HG03457 (cell line): ENCODE results near the gene ASB2.

Experiments
- ATAC-seq: cut with Tn5 transposase; IDR thresholded peaks from one replicate; pipeline ENCODE4 v1.9.1; 2021; ENCODE audit warnings: moderate number of reproducible peaks; ENCODE audit not compliant: unreplicated experiment

ASB2 gene, protein sequence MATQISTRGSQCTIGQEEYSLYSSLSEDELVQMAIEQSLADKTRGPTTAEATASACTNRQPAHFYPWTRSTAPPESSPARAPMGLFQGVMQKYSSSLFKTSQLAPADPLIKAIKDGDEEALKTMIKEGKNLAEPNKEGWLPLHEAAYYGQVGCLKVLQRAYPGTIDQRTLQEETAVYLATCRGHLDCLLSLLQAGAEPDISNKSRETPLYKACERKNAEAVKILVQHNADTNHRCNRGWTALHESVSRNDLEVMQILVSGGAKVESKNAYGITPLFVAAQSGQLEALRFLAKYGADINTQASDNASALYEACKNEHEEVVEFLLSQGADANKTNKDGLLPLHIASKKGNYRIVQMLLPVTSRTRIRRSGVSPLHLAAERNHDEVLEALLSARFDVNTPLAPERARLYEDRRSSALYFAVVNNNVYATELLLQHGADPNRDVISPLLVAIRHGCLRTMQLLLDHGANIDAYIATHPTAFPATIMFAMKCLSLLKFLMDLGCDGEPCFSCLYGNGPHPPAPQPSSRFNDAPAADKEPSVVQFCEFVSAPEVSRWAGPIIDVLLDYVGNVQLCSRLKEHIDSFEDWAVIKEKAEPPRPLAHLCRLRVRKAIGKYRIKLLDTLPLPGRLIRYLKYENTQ

DNA sequence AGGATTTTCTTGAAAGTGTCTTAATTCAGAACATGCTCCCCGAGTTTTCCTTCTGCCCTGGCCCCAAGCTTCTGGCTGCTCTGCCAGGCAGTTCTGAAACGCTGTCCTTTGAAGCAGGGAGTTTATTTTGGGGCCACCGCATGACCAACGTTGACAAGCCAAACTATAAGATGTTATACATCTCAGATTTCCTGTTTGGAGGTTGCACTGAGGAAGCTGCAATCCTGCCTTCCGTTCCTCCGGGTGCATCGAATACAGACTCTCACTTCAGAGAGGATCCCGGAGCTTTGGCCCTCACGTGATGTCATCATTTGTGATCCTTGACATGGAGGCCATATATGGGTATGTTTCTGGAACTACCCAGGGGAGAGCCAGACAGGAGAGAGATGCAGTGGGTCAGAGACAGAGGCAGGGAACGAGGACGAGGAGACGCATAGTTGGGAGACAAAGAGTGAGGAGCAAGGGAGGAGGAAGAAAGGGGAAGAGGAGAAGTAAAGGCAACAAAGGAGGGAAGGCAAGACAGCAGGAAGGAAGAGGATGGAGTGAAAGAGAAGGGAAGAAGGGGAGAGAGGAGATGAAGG, at the start of gene ASB2:
ASB2 (minus strand) TSS at position 94 of the 581 bp plus-strand sequence. CDS start 12,031 bp downstream, outside the sequence.
- no peak for ATAC-seq

DNA sequence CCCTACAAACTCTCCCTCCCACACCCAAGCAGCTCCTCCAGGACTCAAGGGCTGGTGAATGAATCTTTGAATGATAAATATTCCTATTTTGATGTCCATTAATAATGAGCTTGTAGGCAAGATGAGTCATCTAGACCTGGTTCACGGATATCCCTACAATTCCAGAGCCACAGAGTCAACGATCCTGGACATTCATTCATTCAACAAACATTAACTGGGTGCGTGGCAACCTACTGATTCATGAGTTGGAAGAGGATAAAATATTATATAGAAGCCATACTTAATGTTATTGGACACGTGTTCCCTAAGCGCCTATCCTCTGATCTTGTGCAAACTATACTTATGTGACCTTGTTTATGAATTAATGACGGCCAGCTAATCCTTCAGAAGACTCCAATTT, 49.4 kb upstream of the ASB2 start:
- no peak for ATAC-seq

DNA sequence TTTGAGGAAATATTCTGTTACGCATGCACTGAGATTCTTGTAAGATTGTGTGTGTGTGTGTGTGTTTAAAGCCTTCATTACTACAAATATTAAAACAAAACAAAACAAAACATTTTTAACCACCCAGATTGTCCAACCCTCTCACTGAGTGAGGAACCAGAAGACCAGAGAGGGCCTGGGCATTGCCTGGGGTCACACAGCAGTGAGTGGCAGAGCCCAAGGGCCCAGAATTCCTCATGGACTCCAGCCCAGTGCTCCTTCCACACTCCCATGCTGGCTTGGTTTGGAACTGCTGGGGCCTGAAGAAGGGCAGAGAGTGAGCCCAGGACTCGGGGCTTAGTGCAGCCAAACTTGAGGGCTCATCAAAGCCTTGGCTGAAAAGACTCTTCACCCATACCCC, 48.2 kb upstream of the ASB2 start:
- no peak for ATAC-seq

DNA sequence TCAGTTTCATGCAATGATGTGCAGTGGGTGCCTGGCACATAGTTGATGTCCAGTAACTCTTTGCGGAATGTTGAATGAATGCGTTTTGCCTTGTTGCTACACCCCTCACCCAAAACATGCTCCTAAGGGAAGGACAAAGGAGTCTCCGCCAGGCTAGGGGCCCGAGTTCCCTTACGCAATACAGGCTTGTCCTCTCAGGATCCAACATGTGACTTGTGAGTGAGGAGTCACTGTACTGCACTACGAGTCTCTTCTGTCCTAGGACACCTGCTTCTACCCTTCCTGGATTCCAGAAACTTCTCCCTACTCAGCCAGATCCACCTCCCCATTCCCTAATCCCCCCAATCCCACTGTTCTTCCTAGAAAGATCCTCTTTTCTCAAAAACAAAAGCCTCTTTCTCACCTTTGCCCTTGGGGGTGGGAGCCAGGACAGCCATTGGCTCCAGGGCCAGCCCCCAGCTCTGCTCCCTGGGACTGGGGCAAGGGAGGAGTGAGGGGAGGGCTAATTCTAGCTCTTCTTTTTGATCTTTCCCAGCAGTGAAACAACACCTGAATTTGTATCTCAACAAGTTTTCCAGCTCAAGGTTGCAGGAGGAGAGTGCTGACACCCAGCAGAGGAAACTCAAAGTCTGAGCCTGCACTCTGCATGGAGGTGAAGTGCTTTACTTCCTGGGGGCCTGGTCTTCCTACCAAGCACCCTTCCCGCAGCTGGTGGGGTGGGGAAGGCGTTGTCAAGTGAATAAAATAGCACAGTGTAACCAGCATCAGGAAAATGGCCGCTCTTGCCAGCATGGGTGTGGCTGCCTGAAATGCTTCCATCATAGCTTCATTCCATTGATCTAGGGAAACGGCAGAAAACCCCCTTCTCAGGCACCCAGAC, 46.4 kb upstream of the ASB2 start:
- no peak for ATAC-seq

DNA sequence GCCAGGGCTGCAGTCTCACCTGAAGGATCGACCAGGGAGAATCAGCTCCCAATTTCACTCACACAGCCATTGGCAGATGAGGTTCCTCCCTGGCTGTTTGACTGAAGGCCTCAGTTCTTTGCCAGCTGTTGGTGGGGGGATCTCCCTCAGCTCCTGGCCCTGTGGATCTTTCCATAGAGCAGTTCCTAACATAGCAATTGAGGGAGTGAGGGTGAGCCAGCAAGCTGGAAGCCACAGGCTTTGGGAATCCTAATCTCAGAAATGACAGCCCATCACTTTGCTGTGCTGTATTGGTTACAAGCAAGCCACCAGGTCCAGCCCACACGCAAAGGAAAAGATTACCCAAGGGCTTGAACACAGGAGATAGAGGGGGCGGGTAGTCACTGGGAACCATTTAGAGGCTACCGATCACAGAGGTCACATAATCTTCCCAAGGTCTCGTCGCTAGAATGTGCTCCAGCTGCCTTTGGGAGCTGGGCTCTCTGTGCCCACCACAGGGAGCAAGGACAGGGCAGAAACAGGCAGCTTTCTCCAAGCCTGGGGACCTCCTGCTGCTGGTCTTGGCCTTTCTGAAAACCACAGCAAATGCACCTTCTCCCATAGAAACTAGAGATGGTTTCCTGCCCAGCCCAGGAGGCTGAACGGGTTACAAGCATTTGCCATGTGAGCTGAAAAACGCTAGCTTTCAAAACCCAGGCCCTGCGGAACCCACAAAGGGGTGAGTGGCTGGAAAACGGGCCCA, 45.2 kb upstream of the ASB2 start:
- no peak for ATAC-seq

DNA sequence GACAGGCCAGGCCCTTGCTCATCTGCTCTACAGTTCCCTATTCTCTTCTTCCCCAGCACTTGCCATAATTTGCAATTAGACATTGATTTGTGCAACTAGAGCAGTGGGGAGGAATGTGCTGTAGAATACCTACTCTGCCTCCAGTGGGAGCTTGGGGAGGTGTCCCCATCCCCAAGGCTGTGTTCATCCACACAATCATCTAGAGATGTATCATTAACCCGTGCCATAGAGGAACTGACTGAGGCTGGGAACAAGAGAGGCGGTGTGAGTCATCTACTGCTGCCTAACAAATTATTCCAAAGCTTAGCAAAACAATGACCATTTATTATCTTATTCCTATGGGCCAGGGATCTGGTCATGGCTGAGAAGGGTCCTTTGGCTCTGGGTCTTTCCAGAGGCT, 44.6 kb upstream of the ASB2 start:
- ATAC-seq, result no peak

DNA sequence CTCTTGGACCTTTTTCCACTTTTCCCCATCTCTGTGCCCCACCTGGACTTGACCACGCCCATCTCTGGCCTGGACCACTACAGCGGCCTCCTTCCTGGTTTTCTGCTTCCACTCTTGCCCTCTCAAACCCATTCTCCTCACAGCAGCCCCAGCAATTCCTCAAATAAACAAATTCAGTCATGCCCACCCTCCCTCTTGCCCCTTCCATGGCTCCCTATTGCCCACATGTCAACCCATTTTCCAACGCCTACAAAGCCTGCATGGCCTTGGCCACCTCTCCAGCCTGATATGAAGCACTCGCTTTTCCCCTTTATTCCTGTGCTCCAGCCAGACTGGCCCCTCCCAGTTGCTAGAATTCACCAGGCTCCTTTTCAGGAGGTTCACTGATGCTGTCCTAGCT, 43.9 kb upstream of the ASB2 start:
- ATAC-seq, result no peak

DNA sequence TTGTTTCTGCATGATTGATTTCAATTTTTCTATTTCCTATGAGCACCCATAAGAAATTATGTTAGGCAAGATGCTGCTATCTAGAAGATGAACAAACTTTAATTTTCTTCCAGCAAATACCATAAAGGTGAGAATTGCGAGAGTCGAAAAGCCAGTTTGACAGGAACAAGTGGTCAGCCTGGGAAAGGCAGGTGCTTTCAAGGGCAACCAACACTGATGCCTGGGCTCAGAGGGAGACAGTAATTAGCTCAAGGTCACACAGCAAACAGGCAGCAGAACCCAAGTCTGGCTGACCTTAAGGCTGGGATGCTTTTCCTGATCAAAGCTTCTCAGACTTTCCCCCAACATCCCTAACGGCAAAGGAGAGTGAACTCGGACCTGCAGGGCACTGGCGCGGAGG, 43.0 kb upstream of the ASB2 start:
- ATAC-seq, result no peak

DNA sequence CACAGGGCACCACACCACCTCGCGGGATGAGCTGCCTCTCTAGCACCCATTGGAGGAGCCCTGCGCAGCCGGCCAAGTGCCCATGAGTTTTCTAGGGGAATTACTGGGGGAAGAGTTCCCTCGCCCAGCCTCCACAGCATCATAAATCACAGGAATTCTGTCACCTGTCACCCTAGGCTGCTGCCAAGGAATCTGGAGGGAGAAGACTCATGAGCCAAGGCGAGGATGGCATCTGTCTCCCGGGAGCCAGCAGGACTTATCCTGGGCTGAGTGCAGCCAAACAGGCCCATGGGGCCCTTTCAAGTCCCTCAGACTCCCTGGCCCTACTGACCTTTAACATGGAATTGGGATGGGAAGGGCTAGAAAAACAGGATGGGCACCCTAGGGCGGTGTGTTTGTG, 41.9 kb upstream of the ASB2 start:
- ATAC-seq, result no peak

DNA sequence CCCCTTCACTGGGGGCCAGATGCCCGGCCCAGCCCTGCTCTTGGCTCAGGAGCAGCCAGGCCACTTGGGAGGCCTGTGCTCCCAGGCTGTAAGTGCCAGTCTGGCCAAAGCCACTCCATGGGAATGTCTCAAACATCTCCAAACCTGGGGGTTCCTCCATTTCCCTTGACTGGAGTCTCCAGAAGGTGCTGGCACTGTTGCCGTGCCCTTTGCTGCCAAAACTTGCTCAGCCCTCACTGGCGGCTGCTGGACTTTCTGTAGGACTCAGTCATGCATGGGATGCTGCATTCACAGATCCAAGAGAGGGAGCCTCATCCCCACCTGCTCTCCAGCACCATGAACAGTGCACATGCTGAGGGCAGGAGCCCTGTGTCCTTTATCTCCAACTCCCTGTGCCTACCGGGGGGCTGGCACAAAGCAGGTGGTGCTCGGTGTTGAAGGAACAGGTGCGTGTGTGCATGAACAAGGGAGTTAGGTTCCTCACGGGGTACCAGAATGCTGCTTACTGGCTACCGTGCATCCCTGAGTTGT, 40.1 kb upstream of the ASB2 start:
- ATAC-seq, result no peak

DNA sequence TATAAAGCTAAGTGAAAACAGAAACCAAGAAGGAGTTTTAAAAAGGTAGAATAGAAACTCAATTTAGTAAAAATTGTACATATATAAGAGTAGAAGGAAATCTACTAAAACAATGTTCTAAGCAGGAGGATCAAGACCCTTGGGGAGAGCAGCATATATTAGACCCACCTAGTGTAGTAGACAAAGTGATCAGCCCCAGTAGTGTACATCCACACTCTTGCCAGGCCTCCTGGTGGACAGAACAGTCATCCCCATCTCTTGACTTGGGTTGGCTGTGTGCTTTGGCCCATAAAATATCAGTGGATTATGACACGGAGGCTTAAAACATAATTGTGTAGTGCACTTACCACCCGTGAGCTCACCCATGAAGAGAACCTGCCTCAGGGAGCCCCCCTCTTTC, 38.9 kb upstream of the ASB2 start:
- no peak for ATAC-seq

DNA sequence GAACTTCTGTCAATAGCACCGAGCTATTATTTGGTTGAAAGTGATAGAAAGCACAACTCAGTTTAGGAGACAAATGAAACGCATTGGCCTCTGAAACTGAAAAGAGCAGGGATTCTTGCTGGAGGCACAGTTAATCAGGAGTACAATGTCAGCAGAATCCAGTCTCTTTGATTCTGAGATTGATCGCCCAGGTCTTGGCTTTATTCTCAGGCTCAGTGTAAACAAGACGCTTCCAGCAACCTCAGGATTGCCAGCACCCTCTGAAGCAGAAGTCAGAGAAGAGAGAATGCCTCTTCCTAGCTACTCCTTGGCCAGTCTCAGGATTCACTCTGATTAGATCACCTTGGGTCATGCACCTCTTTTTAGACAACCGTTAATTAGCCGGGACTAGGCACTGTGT, 38.0 kb upstream of the ASB2 start:
- ATAC-seq, result no peak

DNA sequence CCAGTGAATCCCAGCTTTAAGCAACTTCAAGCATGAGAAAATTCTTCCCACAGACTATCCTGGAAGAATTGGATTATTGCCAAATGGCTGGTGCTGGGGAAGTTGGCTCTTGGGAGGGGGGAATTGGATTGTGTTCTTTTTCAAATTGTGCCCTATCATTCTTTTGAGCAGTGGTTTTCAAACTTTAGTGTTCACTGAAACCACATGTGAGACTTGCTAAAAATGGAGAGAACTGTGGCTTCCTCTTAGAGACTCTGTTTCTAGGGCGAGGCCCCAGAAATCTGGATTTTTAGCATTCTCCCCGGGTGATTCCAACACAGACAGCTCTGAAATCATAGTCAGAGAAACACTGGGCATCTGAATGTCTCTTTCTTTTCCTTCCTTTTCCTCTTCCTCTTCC, 35.4 kb upstream of the ASB2 start:
- ATAC-seq, result no peak

DNA sequence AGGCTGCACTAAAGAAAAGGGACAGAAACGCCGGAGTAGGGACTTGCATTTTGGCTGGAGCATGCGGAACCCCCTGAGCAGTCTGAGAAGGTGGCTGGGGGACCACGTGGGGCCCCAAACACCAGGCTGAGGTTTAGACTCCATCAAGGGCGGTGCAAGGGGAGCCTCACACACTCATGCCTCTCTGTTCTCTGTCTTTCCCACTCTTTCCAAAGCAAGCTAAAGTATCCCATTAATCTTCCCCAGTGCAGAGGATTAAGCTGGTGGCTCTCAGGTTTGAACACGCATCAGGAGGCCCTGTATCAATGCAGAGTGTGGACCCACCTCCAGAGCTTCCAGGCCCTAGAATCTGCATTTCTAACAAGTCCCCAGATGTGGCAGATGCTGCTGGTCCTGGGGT, 34.3 kb upstream of the ASB2 start:
- ATAC-seq, result no peak

DNA sequence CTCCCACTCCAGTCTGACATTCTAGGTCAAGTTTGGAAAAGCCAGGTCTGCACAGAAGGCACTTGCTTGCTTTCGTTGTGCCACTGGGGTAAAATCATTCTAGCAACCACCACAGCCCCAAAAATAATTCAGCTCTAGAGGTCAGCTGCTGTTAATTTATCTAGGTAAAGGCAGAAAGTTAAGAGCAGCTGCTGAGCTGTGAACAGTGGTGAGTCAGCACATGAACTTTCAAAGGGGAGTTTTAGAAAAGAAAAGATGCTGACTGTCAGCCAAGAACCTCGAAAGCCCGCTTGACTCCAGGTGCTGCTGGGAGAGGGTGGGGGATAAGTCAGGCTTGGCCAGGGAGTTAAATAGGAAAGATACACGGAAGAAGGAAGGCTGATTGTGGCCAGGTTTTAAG, 33.4 kb upstream of the ASB2 start:
- ATAC-seq, result no peak

DNA sequence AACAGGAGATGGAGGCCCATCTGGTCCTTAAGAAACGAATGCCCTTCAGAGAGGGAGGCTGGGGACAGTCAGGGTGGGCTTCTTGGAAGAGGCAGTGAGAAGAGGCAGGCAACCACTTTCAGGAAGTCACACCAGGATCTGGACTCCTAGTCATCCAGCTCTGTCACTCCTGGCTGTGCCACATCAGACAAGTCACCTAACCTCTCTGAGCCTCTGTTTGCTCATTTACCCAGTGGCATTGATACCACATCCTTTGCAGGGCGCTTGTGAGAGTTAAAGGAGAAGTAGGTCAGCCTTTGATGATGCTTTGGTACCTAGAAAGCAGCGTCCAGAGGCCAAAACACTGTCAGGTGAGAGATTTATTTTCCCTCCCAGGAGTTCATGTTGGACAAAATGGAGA, 31.9 kb upstream of the ASB2 start:
- ATAC-seq, result no peak

DNA sequence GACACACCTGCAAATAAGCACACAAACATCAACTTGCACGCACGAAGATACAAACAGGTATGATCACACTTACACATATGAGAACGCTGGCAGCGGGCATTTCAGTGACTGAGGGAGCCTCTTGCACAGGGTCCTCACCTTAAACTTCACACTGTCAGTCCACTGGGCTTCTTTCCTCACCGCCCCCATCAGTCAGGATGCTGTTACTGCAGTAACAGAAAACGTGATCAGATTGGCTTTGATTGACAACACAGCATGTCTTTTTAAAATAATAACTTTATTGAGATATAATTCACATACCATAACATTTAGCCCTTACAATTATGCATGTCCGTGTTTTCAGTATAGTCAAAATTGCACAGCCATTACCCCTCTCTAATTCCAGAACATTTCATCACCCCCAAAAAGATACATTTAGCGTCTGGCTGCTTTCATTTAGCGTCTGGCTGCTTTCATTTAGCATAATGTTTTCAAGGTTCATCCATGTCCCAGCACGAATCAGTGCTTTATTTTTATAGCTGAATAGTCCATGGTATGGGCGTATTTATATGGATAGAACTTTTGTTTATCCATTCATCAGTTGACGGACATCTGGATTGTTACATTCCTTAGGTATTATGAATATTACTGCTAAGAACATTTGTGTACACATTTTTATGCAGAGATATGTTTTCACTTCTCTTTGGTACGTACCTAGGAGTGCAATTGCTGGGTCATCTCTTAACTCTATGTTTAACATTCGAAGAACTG, 29.1 kb upstream of the ASB2 start:
- ATAC-seq, result no peak

DNA sequence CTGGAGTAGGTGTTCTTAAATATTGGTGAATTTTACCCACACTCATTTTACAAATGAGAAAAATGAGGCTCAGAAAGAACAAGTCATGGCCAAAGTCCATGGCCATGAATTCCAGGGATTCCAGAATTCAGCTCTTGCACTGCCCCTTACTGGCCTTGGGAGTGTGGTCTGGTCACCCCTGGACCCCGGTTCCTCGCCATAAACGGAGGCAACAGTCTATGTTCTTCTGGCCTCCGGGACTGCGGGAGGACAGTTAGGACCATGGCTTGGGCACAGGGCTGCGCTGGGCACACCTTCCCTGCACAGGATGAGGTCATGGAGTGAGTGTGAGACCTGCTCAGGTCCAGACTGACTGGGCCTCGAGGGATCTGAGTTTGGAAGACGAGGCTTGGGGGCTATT, 27.6 kb upstream of the ASB2 start:
- ATAC-seq, result no peak

DNA sequence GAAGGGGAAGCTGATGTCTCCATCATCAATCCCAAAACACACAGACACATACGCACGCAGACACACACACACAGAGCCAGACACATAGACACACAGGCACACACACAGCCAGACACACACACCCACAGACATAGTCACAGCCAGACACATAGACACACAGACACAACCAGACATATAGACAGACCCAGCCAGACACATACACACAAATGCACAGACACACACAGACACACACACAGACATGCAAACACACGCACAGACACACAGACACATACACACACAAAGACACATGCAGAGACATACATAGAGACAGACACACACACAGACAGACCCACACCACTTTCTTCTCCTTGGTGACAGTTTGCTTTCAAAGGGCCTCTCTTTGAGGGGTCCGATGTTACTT, 27.0 kb upstream of the ASB2 start:
- no peak for ATAC-seq
